Caco-2 (cell line): Measurements from ENCODE around the gene CLIP3. TPM values are rescaled to one million over a fixed set of nuclear protein-coding genes. Genes with fewer than 3 reads are reported as not detected.

ENCODE experiments used
- BruUV-seq: library from RNA; stranded (reverse); fragments of 400-500 nt; replicated peaks from 2 replicates; lab custom pipeline; 2021; lab: Mats Ljungman, UMichigan
- CTCF ChIA-PET: fragments of 300-600 bp; sonication (Branson Sonifier 250); formaldehyde crosslinking; loops from one replicate; lab custom pipeline; 2022; ENCODE audit warnings: antibody characterized with exemption; lab: Charles Lee
- POLR2A ChIA-PET: fragments of 300-600 bp; sonication (Branson Sonifier 250); formaldehyde crosslinking; loops from one replicate; lab custom pipeline; 2022; ENCODE audit warnings: antibody characterized with exemption; lab: Charles Lee
- DNase-seq, 2 experiments: peaks; one replicate each; pipeline versions ENCODE4 v3.0.0 to v3.0.0-alpha.2; 2020 to 2022
- H3K27me3 ChIP-seq: replicated peaks from 2 replicates; pipeline ENCODE4 v1.6.0; 2011; ENCODE audit warnings: low read length; ENCODE audit not compliant: control insufficient read depth, insufficient read depth
- H3K36me3 ChIP-seq: 2 replicates; pipeline ENCODE4 v1.5.1; 2011; ENCODE audit warnings: low read length; ENCODE audit not compliant: control insufficient read depth, insufficient read depth
- H3K4me1 ChIP-seq: fragments of 250-450 bp; sonication (Bioruptor Pico); 2 replicates; pipeline ENCODE4 v1.5.1; 2020; ENCODE audit warnings: mild to moderate bottlenecking
- H3K4me3 ChIP-seq: 2 replicates; pipeline ENCODE4 v1.5.1; 2011; ENCODE audit warnings: low read depth, mild to moderate bottlenecking, control low read depth, low read length
- H3K9me3 ChIP-seq: fragments of 250-450 bp; sonication (Bioruptor Pico); 2 replicates; pipeline ENCODE4 v1.5.1; 2020; ENCODE audit warnings: mild to moderate bottlenecking, moderate library complexity
- H3K27ac Mint-ChIP-seq: one replicate; pipeline ENCODE4 v1.8.0; 2022; ENCODE audit warnings: mixed read lengths; ENCODE audit not compliant: unreplicated experiment
- H3K27me3 Mint-ChIP-seq: one replicate; pipeline ENCODE4 v1.8.0; 2022; ENCODE audit warnings: mixed read lengths; ENCODE audit not compliant: insufficient read depth, unreplicated experiment
- H3K36me3 Mint-ChIP-seq: one replicate; pipeline ENCODE4 v1.8.0; 2022; ENCODE audit warnings: mild to moderate bottlenecking, mixed read lengths; ENCODE audit not compliant: insufficient read depth, unreplicated experiment
- H3K4me1 Mint-ChIP-seq: one replicate; pipeline ENCODE4 v1.8.0; 2022; ENCODE audit warnings: low read depth, mixed read lengths; ENCODE audit not compliant: unreplicated experiment
- H3K4me3 Mint-ChIP-seq: one replicate; pipeline ENCODE4 v1.8.0; 2022; ENCODE audit warnings: mild to moderate bottlenecking, moderate library complexity, mixed read lengths; ENCODE audit not compliant: unreplicated experiment
- H3K9me3 Mint-ChIP-seq: one replicate; pipeline ENCODE4 v1.8.0; 2022; ENCODE audit warnings: mixed read lengths; ENCODE audit not compliant: unreplicated experiment
- intact Hi-C: fragments of 100-400 bp; cut with micrococcal nuclease; formaldehyde crosslinking; loops from one replicate; pipeline ENCODE4 v1.10.0; 2022; ENCODE audit not compliant: unreplicated experiment
- total RNA-seq: library from RNA; stranded (reverse); gene quantifications from 2 replicates; pipeline ENCODE4 v1.2.3, GENCODE V29; 2022
- TF ChIP-seq, protein P1 (sequence below), 2 experiments: fragments of 200-600 bp in 1 of 2; IDR thresholded peaks; 1 replicate in 1 of 2; 2 replicates in 1 of 2; pipeline versions ENCODE4 v1.5.1 to v1.8.0; 2011 to 2022; ENCODE audit warnings: antibody characterized with exemption in 1 of 2, control low read depth in 1 of 2, inconsistent platforms in 1 of 2, low read depth in 1 of 2, low read length in 1 of 2, mild to moderate bottlenecking in 1 of 2, moderate library complexity in 1 of 2; ENCODE audit not compliant: insufficient read depth in 1 of 2, severe bottlenecking in 1 of 2, unreplicated experiment in 1 of 2

Gene CLIP3
- total RNA-seq, 1 experiment from 2014 or later = 1.7 TPM

DNA sequence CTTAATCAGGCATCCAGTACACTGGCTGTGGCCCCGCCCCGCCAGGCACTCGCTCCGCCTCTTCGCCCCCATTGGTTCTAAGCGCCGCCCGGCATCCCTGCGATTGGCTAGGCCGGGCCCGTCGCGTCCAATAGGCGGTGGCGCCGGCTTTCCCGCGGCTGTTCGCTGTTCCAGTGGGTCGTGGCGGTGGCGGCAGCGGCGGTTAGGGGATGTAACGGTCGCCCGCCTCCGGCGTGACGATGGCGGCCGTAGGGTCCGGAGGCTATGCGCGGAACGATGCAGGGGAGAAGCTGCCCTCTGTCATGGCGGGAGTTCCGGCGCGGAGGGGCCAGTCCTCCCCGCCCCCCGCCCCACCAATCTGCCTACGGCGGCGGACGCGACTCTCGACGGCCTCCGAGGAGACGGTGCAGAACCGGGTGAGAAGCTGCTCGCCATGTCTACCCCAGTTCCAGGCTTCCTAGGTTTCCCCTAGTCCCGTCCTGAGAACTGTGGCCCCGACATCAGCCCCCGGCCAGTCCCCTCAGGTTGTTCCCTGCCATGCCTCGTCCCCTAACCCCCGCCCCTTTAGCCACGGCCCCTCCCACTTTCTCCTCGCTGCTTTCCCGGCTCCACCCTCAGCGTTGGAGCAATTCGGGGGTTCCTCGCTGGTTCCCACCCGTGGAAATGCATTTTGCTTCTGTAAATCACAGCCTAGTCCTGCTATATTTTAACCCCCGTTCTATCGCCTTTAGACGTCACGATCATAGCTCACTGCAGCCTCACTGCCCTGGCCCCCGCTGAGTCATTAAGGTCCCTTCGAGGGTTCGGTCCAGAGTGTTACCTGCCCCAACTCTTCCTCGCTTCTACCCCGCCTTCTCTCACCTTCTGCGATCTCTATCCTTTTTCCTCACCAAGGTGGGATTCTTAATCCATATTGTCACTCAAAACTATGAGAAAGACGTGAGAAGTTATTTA is 22.3 kb upstream of the CLIP3 start, which contains the start of gene WDR62:
WDR62 (plus strand) TSS at position 165 of the 954 bp plus-strand sequence; CDS start at position 240, 75 bp downstream.
- H3K27me3 Mint-ChIP-seq = no peaks in the 10 kb centered on the region
- Histone ChIP-seq H3K27me3 (no peaks in the 10 kb centered on the region), H3K36me3 (peaks cover 1% of the 10 kb centered on the region), H3K4me3 (peak within 1 kb of the TSS; percentile 61), H3K9me3 (no peaks in the 10 kb centered on the region), H3K4me1 (peaks cover 25% of the 10 kb centered on the region; the same call in 1 of the 2 replicates)
- no peaks in the 10 kb centered on the region for H3K9me3 Mint-ChIP-seq
- TF ChIP-seq, protein P1, sequence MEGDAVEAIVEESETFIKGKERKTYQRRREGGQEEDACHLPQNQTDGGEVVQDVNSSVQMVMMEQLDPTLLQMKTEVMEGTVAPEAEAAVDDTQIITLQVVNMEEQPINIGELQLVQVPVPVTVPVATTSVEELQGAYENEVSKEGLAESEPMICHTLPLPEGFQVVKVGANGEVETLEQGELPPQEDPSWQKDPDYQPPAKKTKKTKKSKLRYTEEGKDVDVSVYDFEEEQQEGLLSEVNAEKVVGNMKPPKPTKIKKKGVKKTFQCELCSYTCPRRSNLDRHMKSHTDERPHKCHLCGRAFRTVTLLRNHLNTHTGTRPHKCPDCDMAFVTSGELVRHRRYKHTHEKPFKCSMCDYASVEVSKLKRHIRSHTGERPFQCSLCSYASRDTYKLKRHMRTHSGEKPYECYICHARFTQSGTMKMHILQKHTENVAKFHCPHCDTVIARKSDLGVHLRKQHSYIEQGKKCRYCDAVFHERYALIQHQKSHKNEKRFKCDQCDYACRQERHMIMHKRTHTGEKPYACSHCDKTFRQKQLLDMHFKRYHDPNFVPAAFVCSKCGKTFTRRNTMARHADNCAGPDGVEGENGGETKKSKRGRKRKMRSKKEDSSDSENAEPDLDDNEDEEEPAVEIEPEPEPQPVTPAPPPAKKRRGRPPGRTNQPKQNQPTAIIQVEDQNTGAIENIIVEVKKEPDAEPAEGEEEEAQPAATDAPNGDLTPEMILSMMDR (IDR thresholded peaks at IDR 0.05; ENCODE audit: insufficient read depth in 1 of 2, low read depth in 1 of 2, low read length in 1 of 2, severe bottlenecking in 1 of 2, unreplicated experiment in 1 of 2) = no peak
- POLR2A ChIA-PET = interaction anchor here (0.5 to 1.7 kb wide), 8 partner anchors 8 to 307 kb away, joined by 3 to 15 read pairs (median 4); partner anchors contain the start of genes ALKBH6, LIN37, POLR2I and SYNE4
- BruUV-seq = no TSS peak
- H3K36me3 Mint-ChIP-seq = peaks cover 47% of the 10 kb centered on the region
- intact Hi-C loops = loop anchor here (1.0 to 5.0 kb wide), 9 partner anchors 13 to 353 kb away; partner anchors contain the start of genes ALKBH6, HSPB6, SDHAF1 and SYNE4
- H3K4me1 Mint-ChIP-seq = peaks cover 29% of the 10 kb centered on the region
- H3K27ac Mint-ChIP-seq = peak within 1 kb of the TSS; percentile 82
- CTCF ChIA-PET = interaction anchor here (0.5 to 1.1 kb wide), 6 partner anchors 41 to 97 kb away, joined by 3 to 6 read pairs (median 5); partner anchors contain the start of gene ALKBH6
- DNase-seq = peak; percentile 95 to 97
- peak within 1 kb of the TSS; percentile 88 for H3K4me3 Mint-ChIP-seq

DNA sequence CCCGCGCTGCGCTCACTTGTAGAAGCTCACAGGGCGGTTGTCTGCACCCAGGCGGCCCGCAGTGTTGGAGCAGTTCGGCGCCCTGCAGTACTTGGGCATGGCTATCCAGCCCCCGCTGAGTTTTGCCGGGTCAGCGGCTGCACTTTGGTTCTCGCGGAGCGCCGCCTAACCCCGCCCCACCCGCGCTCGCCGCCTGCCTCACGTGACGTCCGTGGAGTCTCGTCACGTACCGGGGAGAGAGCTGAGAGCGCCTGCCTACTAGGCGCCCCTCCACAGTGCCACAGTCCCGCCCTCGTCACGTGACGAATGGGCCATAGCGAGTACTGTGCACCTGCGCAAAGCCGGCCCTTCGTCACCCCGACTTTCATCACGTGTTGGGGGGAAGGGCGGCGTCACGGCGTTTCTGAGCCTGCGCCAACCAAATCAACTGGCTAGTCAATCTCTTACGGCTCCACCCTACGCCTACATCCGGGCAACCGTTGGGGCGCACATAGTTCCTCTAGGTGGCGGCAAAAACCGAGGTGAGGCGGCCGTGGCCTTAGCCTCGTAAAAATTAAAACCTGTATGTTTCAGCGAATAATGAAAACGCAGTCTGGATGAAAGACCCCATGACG is 21.6 kb upstream of the CLIP3 start, which contains the start of gene THAP8:
THAP8 (minus strand) TSS at position 167 of the 614 bp plus-strand sequence; CDS start at position 99, 68 bp downstream.
- H3K27me3 ChIP-seq = no peaks in the 10 kb centered on the region
- H3K36me3 ChIP-seq = peaks cover 1% of the 10 kb centered on the region
- H3K27me3 Mint-ChIP-seq = no peaks in the 10 kb centered on the region
- no TSS peak for BruUV-seq
- DNase-seq = peak; percentile 99 to 100
- no peaks in the 10 kb centered on the region for H3K9me3 ChIP-seq
- H3K9me3 Mint-ChIP-seq = no peaks in the 10 kb centered on the region
- H3K27ac Mint-ChIP-seq = peak within 1 kb of the TSS; percentile 82
- peaks cover 47% of the 10 kb centered on the region for H3K36me3 Mint-ChIP-seq
- intact Hi-C loops = loop anchor here (1.0 to 5.0 kb wide), 9 partner anchors 12 to 352 kb away; partner anchors contain the start of genes ALKBH6, HSPB6, SDHAF1 and SYNE4
- peak within 1 kb of the TSS; percentile 88 for H3K4me3 Mint-ChIP-seq
- TF ChIP-seq, protein P1 (IDR thresholded peaks at IDR 0.05; ENCODE audit: insufficient read depth in 1 of 2, low read depth in 1 of 2, low read length in 1 of 2, severe bottlenecking in 1 of 2, unreplicated experiment in 1 of 2) = peak in 1 of 2 experiments; percentile 43
- H3K4me1 ChIP-seq = peaks cover 22% of the 10 kb centered on the region; the same call in 1 of the 2 replicates
- ChIA-PET POLR2A (interaction anchor here (0.5 to 1.7 kb wide), 7 partner anchors 12 to 306 kb away, joined by 3 to 15 read pairs (median 10); partner anchors contain the start of genes ALKBH6, LIN37, POLR2I and SYNE4), CTCF (interaction anchor here (0.8 to 1.1 kb wide), 4 partner anchors 40 to 74 kb away, joined by 3 to 6 read pairs (median 5); partner anchors contain the start of genes ALKBH6 and SYNE4)
- H3K4me1 Mint-ChIP-seq = peaks cover 25% of the 10 kb centered on the region
- H3K4me3 ChIP-seq = peak within 1 kb of the TSS; percentile 61
